COR-L47 (cell line): ENCODE measurements around the gene ZP4.
A peak's percentile ranks its signal among the peaks of the same experiment; 100 is the strongest.

ENCODE experiments used
- DNase-seq: peaks from one replicate; lab custom pipeline; 2025; lab: John Stamatoyannopoulos, UW

The ZP4 gene

GRCh38 chr1:237890822-237891221 is at the start of gene ZP4:
ZP4 (minus strand) TSS chr1:237890922; CDS start chr1:237890635, 287 bp downstream.
- DNase-seq = no peak

- DNase-seq = peak; percentile 4
Observed at GRCh38 chr1:237938553-237938952, 47.8 kb upstream of the ZP4 start.

GRCh38 chr1:237938068-237938467 is 47.3 kb upstream of the ZP4 start:
- no peak for DNase-seq

- DNase-seq = no peak
Observed at GRCh38 chr1:237932816-237933215, 42.1 kb upstream of the ZP4 start.

- no peak for DNase-seq
Observed at GRCh38 chr1:237931581-237931980, 40.9 kb upstream of the ZP4 start.

GRCh38 chr1:237927198-237927597 is 36.5 kb upstream of the ZP4 start:
- DNase-seq = no peak

- no peak for DNase-seq
Observed at GRCh38 chr1:237921306-237921705, 30.6 kb upstream of the ZP4 start.

GRCh38 chr1:237913345-237913744 is 22.6 kb upstream of the ZP4 start:
- DNase-seq = no peak

- DNase-seq = no peak
Observed at GRCh38 chr1:237911911-237912310, 21.2 kb upstream of the ZP4 start.

GRCh38 chr1:237910834-237911233 is 20.1 kb upstream of the ZP4 start:
- DNase-seq = no peak

- DNase-seq = no peak
Observed at GRCh38 chr1:237903961-237904360, 13.2 kb upstream of the ZP4 start.

GRCh38 chr1:237902960-237903743 is 12.4 kb upstream of the ZP4 start:
- DNase-seq = no peak

GRCh38 chr1:237901299-237901934 is 10.7 kb upstream of the ZP4 start:
- no peak for DNase-seq

- no peak for DNase-seq
Observed at GRCh38 chr1:237895630-237896029, 4.9 kb upstream of the ZP4 start.

GRCh38 chr1:237894131-237894530 is 3.4 kb upstream of the ZP4 start:
- DNase-seq = peak; percentile 47

GRCh38 chr1:237891979-237892378 is 1.3 kb upstream of the ZP4 start:
- no peak for DNase-seq

GRCh38 chr1:237891266-237891665 is 544 bp upstream of the ZP4 start:
- no peak for DNase-seq

GRCh38 chr1:237890416-237890815 is 306 bp downstream of the ZP4 start:
- no peak for DNase-seq

GRCh38 chr1:237888143-237888542 is 2.6 kb downstream of the ZP4 start:
- DNase-seq = no peak

GRCh38 chr1:237887542-237887941 is 3.2 kb downstream of the ZP4 start:
- DNase-seq = no peak

GRCh38 chr1:237884237-237884636 is 6.5 kb downstream of the ZP4 start:
- no peak for DNase-seq

- no peak for DNase-seq
Observed at GRCh38 chr1:237879195-237879594, 11.5 kb downstream of the ZP4 start.

- DNase-seq = no peak
Observed at GRCh38 chr1:237878406-237878805, 12.3 kb downstream of the ZP4 start.

- peak; percentile 2 for DNase-seq
Observed at GRCh38 chr1:237877631-237878030, 13.1 kb downstream of the ZP4 start.
